HEK293T (cell line): ENCODE data around the gene TBC1D26.
"Not testable (repeated sequence)": the region's sequence is repeated elsewhere in the genome, so short reads cannot be mapped to it uniquely, and the experiment has no call there.

Experiments
- CTCF ChIA-PET: fragments of 350-600 bp; formaldehyde crosslinking; extraction: SDS; loops from one replicate; lab custom pipeline; 2021; ENCODE audit warnings: antibody characterized with exemption, inconsistent platforms; lab: Yijun Ruan, JAX
- POLR2A ChIA-PET: fragments of 350-600 bp; formaldehyde crosslinking; extraction: SDS; loops from one replicate; lab custom pipeline; 2020; ENCODE audit warnings: antibody characterized with exemption, inconsistent platforms; lab: Yijun Ruan, JAX
- DNase-seq: peaks from one replicate; pipeline ENCODE4 v3.0.0; 2012; ENCODE audit warnings: mixed read lengths; ENCODE audit errors: extremely low spot score
- ARNT ChIP-seq: fragments of 450-650 bp; IDR thresholded peaks from 2 replicates; pipeline ENCODE4 v1.6.1; 2017; ENCODE audit warnings: mild to moderate bottlenecking
- BHLHE40 ChIP-seq: fragments of 450-650 bp; IDR thresholded peaks from 2 replicates; pipeline ENCODE4 v1.6.1; 2016; ENCODE audit warnings: mild to moderate bottlenecking, moderate library complexity, borderline replicate concordance
- CTBP1 ChIP-seq: fragments of 450-650 bp; IDR thresholded peaks from 2 replicates; pipeline ENCODE4 v1.6.1; 2016; ENCODE audit warnings: borderline replicate concordance
- ELF4 ChIP-seq: fragments of 450-650 bp; IDR thresholded peaks from 2 replicates; pipeline ENCODE4 v1.6.1; 2017; ENCODE audit warnings: antibody characterized with exemption
- FOXA1 ChIP-seq: fragments of 450-650 bp; IDR thresholded peaks from 2 replicates; pipeline ENCODE4 v1.6.1; 2016; ENCODE audit warnings: mild to moderate bottlenecking
- FOXK2 ChIP-seq: fragments of 450-650 bp; IDR thresholded peaks from 2 replicates; pipeline ENCODE4 v1.6.1; 2016; ENCODE audit warnings: mild to moderate bottlenecking
- FOXM1 ChIP-seq: fragments of 450-650 bp; IDR thresholded peaks from 2 replicates; pipeline ENCODE4 v1.6.1; 2017; ENCODE audit warnings: mild to moderate bottlenecking, borderline replicate concordance
- HDGF ChIP-seq: fragments of 450-650 bp; IDR thresholded peaks from 2 replicates; pipeline ENCODE4 v1.6.1; 2017; ENCODE audit warnings: antibody characterized with exemption, borderline replicate concordance
- L3MBTL2 ChIP-seq: fragments of 450-650 bp; conservative IDR thresholded peaks from 2 replicates; pipeline ENCODE4 v1.6.1; 2016; ENCODE audit warnings: mild to moderate bottlenecking
- LEF1 ChIP-seq: fragments of 450-650 bp; IDR thresholded peaks from 2 replicates; pipeline ENCODE4 v1.6.1; 2017; ENCODE audit warnings: mild to moderate bottlenecking, borderline replicate concordance
- NFRKB ChIP-seq: fragments of 450-650 bp; IDR thresholded peaks from 2 replicates; pipeline ENCODE4 v1.6.1; 2016; ENCODE audit warnings: mild to moderate bottlenecking, moderate library complexity
- PKNOX1 ChIP-seq: fragments of 450-650 bp; IDR thresholded peaks from 2 replicates; pipeline ENCODE4 v1.6.1; 2016
- SP1 ChIP-seq: fragments of 450-650 bp; IDR thresholded peaks from 2 replicates; pipeline ENCODE4 v1.6.1; 2017
- SUZ12 ChIP-seq: fragments of 450-650 bp; IDR thresholded peaks from 2 replicates; pipeline ENCODE4 v1.6.1; 2016; ENCODE audit warnings: mild to moderate bottlenecking
- TARDBP ChIP-seq: fragments of 450-650 bp; IDR thresholded peaks from 2 replicates; pipeline ENCODE4 v1.6.1; 2016
- ZNF384 ChIP-seq: fragments of 450-650 bp; IDR thresholded peaks from 2 replicates; pipeline ENCODE4 v1.6.1; 2016

The TBC1D26 gene

DNA sequence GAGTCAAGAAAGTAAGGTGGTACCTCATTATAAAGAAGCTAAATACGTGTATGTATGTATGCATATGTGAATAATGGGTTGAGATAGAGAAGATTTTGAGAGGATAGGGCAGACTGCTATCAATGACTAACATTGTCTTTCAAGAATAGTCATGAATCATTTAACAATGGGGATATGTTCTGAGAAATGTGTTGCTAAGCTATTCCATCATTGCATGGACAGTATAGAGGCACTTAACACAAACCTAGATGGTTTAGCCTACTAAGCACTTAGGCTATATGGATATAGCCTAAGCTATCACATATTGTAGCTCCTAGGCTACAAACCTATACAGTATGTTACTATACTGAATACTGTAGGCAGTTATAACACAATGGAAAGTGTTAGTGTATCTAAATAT lies 45.2 kb downstream of the TBC1D26 start:
- CTCF ChIA-PET, result interaction anchor here (0.6 kb wide), 1 partner anchor 128 kb away, joined by 4 read pairs; no protein-coding TSS in a partner anchor
- no peak for TF ChIP-seq FOXK2
- no peak for TF ChIP-seq FOXM1
- no peak for TF ChIP-seq SP1
- TF ChIP-seq FOXA1, result no peak
- TF ChIP-seq BHLHE40, result no peak
- TF ChIP-seq ARNT, result no peak
- no peak for TF ChIP-seq HDGF
- no peak for TF ChIP-seq ELF4
- TF ChIP-seq LEF1, result no peak
- TF ChIP-seq NFRKB, result no peak
- no peak for TF ChIP-seq CTBP1
- no peak for TF ChIP-seq L3MBTL2
- no peak for TF ChIP-seq PKNOX1
- no peak for DNase-seq
- POLR2A ChIA-PET, result no interaction called here

GRCh38 chr17:15777717-15778116 lies 45.6 kb downstream of the TBC1D26 start:
- no peak for DNase-seq
- no peak for TF ChIP-seq CTBP1
- TF ChIP-seq L3MBTL2, result no peak
- TF ChIP-seq FOXM1, result no peak
- no peak for TF ChIP-seq LEF1
- ChIA-PET POLR2A (no interaction called here), CTCF (no interaction called here)

- DNase-seq, result no peak
- ChIA-PET POLR2A (no interaction called here), CTCF (no interaction called here)
- no peak for TF ChIP-seq ELF4
- TF ChIP-seq L3MBTL2, result no peak
Measured at GRCh38 chr17:15779119-15779518, 47.0 kb downstream of the TBC1D26 start.

GRCh38 chr17:15780188-15780587 lies 48.1 kb downstream of the TBC1D26 start:
- CTCF ChIA-PET, result interaction anchor here (1.3 kb wide), 1 partner anchor 13 kb away, joined by 3 read pairs; no protein-coding TSS in a partner anchor
- DNase-seq, result no peak
- POLR2A ChIA-PET, result interaction anchor here (1.2 kb wide), 1 partner anchor 165 kb away, joined by 4 read pairs; the partner anchor contains the start of gene ADORA2B
- TF ChIP-seq ARNT (no peak), ZNF384 (no peak), FOXM1 (no peak), ELF4 (no peak), NFRKB (no peak), BHLHE40 (no peak), SUZ12 (no peak), SP1 (no peak), TARDBP (no peak), FOXA1 (no peak), LEF1 (no peak), L3MBTL2 (no peak), FOXK2 (no peak), CTBP1 (no peak), PKNOX1 (no peak), HDGF (no peak)

- DNase-seq, result no peak
- TF ChIP-seq SUZ12 (no peak), ZNF384 (no peak), HDGF (no peak), CTBP1 (no peak), SP1 (no peak), LEF1 (no peak), FOXM1 (no peak)
- ChIA-PET CTCF (no interaction called here), POLR2A (no interaction called here)
Measured at GRCh38 chr17:15782866-15783265, 50.8 kb downstream of the TBC1D26 start.

- POLR2A ChIA-PET, result no interaction called here
- CTCF ChIA-PET, result no interaction called here
- TF ChIP-seq TARDBP (no peak), SUZ12 (no peak), FOXM1 (no peak), FOXA1 (no peak), SP1 (no peak), CTBP1 (no peak), HDGF (no peak), ARNT (no peak), FOXK2 (no peak), L3MBTL2 (no peak), LEF1 (no peak), NFRKB (no peak)
- no peak for DNase-seq
Measured at GRCh38 chr17:15783461-15783860, 51.4 kb downstream of the TBC1D26 start.

DNA sequence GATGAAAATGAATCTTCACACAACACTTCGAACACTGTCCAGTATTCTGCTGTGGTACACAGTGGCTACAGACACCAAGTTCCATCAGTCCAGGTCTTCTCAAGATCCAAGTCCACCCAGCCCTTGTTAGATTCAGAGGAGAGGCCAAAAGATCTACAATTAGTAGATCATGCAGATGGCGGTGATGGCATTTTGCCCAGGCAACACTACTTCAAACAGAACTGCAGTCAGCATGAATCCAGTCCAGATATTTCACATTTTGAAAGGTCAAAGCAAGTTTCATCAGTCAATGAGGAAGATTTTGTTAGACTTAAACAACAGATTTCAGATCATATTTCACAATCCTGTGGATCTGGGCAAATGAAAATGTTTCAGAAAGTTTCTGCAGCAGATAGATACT lies 52.3 kb downstream of the TBC1D26 start:
- POLR2A ChIA-PET, DNase-seq, CTCF ChIA-PET: not testable (repeated sequence)

DNA sequence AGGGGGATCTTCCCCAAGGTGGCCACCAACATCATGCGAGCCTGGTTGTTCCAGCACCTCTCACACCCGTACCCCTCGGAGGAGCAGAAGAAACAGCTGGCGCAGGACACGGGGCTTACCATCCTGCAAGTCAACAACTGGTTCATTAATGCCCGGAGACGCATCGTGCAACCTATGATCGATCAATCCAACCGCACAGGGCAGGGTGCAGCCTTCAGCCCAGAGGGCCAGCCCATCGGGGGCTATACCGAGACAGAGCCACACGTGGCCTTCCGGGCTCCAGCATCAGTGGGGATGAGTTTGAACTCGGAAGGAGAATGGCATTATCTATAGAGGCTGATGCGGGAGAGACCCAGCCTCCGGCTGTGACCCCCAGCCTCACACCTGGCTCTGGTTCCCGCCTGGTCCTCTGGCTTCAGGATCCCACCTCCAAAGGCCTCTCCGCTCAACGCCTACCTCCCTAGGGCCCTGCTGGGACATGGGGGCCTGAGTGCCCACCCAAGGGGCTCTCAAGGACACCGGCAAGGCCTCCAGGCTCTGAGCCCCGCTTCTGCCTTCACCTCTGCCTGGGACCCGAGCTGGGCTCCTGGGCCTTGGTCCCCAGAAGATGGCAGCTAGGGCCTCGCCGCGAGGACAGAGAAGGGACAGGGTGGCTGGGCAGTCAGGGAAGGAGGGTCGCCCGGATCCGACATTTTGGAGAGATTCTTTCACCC lies 55.4 kb downstream of the TBC1D26 start:
- CTCF ChIA-PET, DNase-seq, POLR2A ChIA-PET: not testable (repeated sequence)

DNA sequence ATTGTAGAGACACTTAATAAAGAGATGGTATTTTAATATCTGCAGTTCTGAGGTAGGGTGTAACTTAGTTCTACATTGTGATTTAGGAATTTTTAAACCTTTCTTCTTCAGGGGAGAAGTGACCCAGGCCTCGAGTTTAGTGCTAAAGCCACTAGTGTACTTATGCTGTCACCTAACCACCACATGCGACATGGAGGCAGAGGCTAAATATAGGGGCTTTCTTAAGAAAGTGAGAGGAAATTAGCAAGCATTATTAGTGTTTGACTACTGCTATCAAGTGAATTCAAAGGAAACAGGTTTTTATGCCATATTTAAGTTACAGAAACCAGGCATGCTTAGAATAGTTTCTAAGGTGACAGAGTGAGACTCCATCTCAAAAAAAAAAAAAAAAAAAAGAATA lies 56.3 kb downstream of the TBC1D26 start:
- CTCF ChIA-PET, DNase-seq, POLR2A ChIA-PET: not testable (repeated sequence)
